Keratinocyte (primary cell): ENCODE measurements around the gene ANKRD23. TPM values are rescaled to one million over a fixed set of nuclear protein-coding genes. Genes with fewer than 3 reads are reported as not detected.

ENCODE experiments used
- DNase-seq: peaks from one replicate; pipeline ENCODE4 v3.0.0-alpha.2; 2011; ENCODE audit warnings: low read depth, missing footprints, low spot score
- FAIRE-seq: peaks from 2 replicates; lab custom pipeline; 2011; peaks lifted over from hg19 to GRCh38; lab: Jason Lieb, UNC
- H2AFZ ChIP-seq: 2 replicates; pipeline ENCODE4 v1.6.0; 2012; ENCODE audit warnings: low read length, control low read depth, inconsistent platforms; ENCODE audit not compliant: control insufficient read depth
- H3K27ac ChIP-seq: 2 replicates; pipeline ENCODE4 v1.5.1; 2011; ENCODE audit warnings: low read length; ENCODE audit not compliant: control insufficient read depth, insufficient read depth
- H3K27me3 ChIP-seq: 3 replicates; pipeline ENCODE4 v1.6.0; 2011; ENCODE audit warnings: low read length; ENCODE audit not compliant: control insufficient read depth, insufficient read depth; ENCODE audit errors: extremely low read depth
- H3K36me3 ChIP-seq, 2 experiments: 2 replicates in 1 of 2; 3 replicates in 1 of 2; pipeline ENCODE4 v1.5.1; 2011; ENCODE audit warnings: low read length in 2 of 2, mild to moderate bottlenecking in 1 of 2; ENCODE audit not compliant: control insufficient read depth in 2 of 2, insufficient read depth in 2 of 2; ENCODE audit errors: extremely low read depth in 1 of 2
- H3K4me1 ChIP-seq: 3 replicates; pipeline ENCODE4 v1.5.1; 2011; ENCODE audit warnings: low read length; ENCODE audit not compliant: control insufficient read depth, insufficient read depth; ENCODE audit errors: extremely low read depth
- H3K4me2 ChIP-seq: 3 replicates; pipeline ENCODE4 v1.6.0; 2011; ENCODE audit warnings: low read depth, low read length; ENCODE audit not compliant: control insufficient read depth, insufficient read depth; ENCODE audit errors: extremely low read depth
- H3K4me3 ChIP-seq, 3 experiments: fragments of 200-600 bp in 1 of 3; sonication (generic) in 1 of 3; 2 replicates in 2 of 3; 3 replicates in 1 of 3; pipeline ENCODE4 v1.5.1; 2011 to 2016; ENCODE audit warnings: low read length in 3 of 3, mild to moderate bottlenecking in 3 of 3, control low read depth in 2 of 3, inconsistent platforms in 1 of 3, low read depth in 1 of 3, mixed read lengths in 1 of 3, mixed run types in 1 of 3, moderate library complexity in 1 of 3; ENCODE audit not compliant: control insufficient read depth in 2 of 3, insufficient read depth in 2 of 3; ENCODE audit errors: extremely low read depth in 1 of 3
- H3K79me2 ChIP-seq: 2 replicates; pipeline ENCODE4 v1.6.0; 2012; ENCODE audit warnings: low read length; ENCODE audit not compliant: control insufficient read depth, insufficient read depth
- H3K9ac ChIP-seq: 3 replicates; pipeline ENCODE4 v1.6.0; 2011; ENCODE audit warnings: low read length; ENCODE audit not compliant: control insufficient read depth, insufficient read depth; ENCODE audit errors: extremely low read depth
- H3K9me1 ChIP-seq: 3 replicates; pipeline ENCODE4 v1.6.0; 2011; ENCODE audit warnings: low read length; ENCODE audit not compliant: control insufficient read depth, insufficient read depth; ENCODE audit errors: extremely low read depth
- H3K9me3 ChIP-seq: 2 replicates; pipeline ENCODE4 v1.5.1; 2012; ENCODE audit warnings: low read depth, low read length; ENCODE audit not compliant: control insufficient read depth
- H4K20me1 ChIP-seq: 3 replicates; pipeline ENCODE4 v1.6.0; 2011; ENCODE audit warnings: low read length; ENCODE audit not compliant: control insufficient read depth, insufficient read depth; ENCODE audit errors: extremely low read depth
- EZH2 ChIP-seq: IDR thresholded peaks from one replicate; pipeline ENCODE4 v1.6.1; 2012; ENCODE audit warnings: inconsistent platforms, mild to moderate bottlenecking, low read length, moderate library complexity
- dilution Hi-C: fragments of 300-500 bp; cut with MboI; formaldehyde crosslinking; loops from one replicate; pipeline ENCODE4 v1.7.0; 2020; ENCODE audit warnings: low sequenced_read_pairs; ENCODE audit not compliant: extremely low pct_ligation_motif_present
- polyA plus RNA-seq, 5 experiments: library from polyadenylated mRNA; depleted of rRNA in 3 of 5; stranded (reverse) in 3 of 5; stranded (forward) in 1 of 5; unstranded in 1 of 5; fragments of >200 nt; gene quantifications; 1 replicate in 1 of 5; 2 replicates in 3 of 5; 3 replicates in 1 of 5; pipeline versions ENCODE4 v1.2.1 to v1.2.3, GENCODE V29; 2011 to 2012; ENCODE audit warnings: missing spikeins in 2 of 5, low read depth in 1 of 5, low replicate concordance in 1 of 5
- TF ChIP-seq, protein P1 (sequence below), 3 experiments: IDR thresholded peaks in 1 of 3; conservative IDR thresholded peaks in 1 of 3; optimal IDR thresholded peaks in 1 of 3; 2 replicates in 2 of 3; 3 replicates in 1 of 3; pipeline versions ENCODE3 to v1.5.1; 2011; ENCODE audit warnings: low read length in 3 of 3, mild to moderate bottlenecking in 3 of 3, moderate library complexity in 2 of 3, control low read depth in 1 of 3, inconsistent platforms in 1 of 3; ENCODE audit not compliant: insufficient read depth in 2 of 3; ENCODE audit errors: extremely low read depth in 1 of 3

ANKRD23 gene
- polyA plus RNA-seq, 1 donor (not counting 4 experiments of a cell fraction or from before 2014, with no cell fraction given): 1.4 TPM

DNA sequence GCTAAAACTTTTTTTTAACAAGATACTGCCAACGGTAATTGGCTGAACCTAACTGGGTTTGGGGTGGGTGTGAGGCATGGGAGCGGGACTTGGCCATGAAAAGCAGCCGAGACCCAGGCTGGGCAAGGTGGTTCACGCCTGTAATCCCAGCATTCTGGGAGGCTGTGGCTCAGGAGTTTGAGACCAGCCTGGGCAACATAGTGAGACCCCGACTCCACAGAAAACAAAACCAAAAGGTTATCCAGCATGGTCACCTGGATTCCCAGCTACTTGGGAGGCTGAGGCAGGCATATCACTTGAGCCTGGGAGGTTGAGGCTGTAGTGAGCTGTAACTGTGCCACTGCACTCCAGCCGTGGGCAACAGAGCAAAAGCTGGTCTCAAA is 37.1 kb upstream of the ANKRD23 start:
- peaks cover 3% of the 10 kb centered on the region for H3K27me3 ChIP-seq
- H3K79me2 ChIP-seq: no peaks in the 10 kb centered on the region
- no peaks in the 10 kb centered on the region for H4K20me1 ChIP-seq
- DNase-seq: no peak
- no peak overlapping the region for H3K4me2 ChIP-seq
- H3K36me3 ChIP-seq: no peaks in the 10 kb centered on the region
- H3K27ac ChIP-seq: no peak overlapping the region
- no peak for FAIRE-seq
- TF ChIP-seq, protein P1, sequence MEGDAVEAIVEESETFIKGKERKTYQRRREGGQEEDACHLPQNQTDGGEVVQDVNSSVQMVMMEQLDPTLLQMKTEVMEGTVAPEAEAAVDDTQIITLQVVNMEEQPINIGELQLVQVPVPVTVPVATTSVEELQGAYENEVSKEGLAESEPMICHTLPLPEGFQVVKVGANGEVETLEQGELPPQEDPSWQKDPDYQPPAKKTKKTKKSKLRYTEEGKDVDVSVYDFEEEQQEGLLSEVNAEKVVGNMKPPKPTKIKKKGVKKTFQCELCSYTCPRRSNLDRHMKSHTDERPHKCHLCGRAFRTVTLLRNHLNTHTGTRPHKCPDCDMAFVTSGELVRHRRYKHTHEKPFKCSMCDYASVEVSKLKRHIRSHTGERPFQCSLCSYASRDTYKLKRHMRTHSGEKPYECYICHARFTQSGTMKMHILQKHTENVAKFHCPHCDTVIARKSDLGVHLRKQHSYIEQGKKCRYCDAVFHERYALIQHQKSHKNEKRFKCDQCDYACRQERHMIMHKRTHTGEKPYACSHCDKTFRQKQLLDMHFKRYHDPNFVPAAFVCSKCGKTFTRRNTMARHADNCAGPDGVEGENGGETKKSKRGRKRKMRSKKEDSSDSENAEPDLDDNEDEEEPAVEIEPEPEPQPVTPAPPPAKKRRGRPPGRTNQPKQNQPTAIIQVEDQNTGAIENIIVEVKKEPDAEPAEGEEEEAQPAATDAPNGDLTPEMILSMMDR (optimal IDR thresholded peaks at IDR 0.05 in 1 of 3, IDR thresholded peaks at IDR 0.05 in 1 of 3, conservative IDR thresholded peaks at IDR 0.05 in 1 of 3; ENCODE audit: extremely low read depth in 1 of 3, insufficient read depth in 2 of 3, low read length in 3 of 3): no peak
- no peak for TF ChIP-seq EZH2
- no peak overlapping the region for H3K9ac ChIP-seq
- peaks cover 35% of the 10 kb centered on the region for H3K4me1 ChIP-seq
- dilution Hi-C loops: no loop called here
- H3K9me3 ChIP-seq: no peaks in the 10 kb centered on the region
- H2AFZ ChIP-seq: no peak overlapping the region
- no peak overlapping the region for H3K4me3 ChIP-seq
- no peaks in the 10 kb centered on the region for H3K9me1 ChIP-seq

GRCh38 chr2:96879545-96880040 is 35.8 kb upstream of the ANKRD23 start:
- Histone ChIP-seq H3K79me2 (no peaks in the 10 kb centered on the region), H2AFZ (no peak overlapping the region), H3K27me3 (peaks cover 3% of the 10 kb centered on the region), H3K9me1 (no peaks in the 10 kb centered on the region), H3K4me1 (peaks cover 36% of the 10 kb centered on the region), H3K9me3 (no peaks in the 10 kb centered on the region), H3K27ac (no peak overlapping the region), H3K9ac (no peak overlapping the region), H3K36me3 (no peaks in the 10 kb centered on the region), H3K4me2 (no peak overlapping the region), H3K4me3 (no peak overlapping the region), H4K20me1 (no peaks in the 10 kb centered on the region)
- DNase-seq (no peak), FAIRE-seq (no peak)
- TF ChIP-seq, protein P1 (optimal IDR thresholded peaks at IDR 0.05 in 1 of 3, IDR thresholded peaks at IDR 0.05 in 1 of 3, conservative IDR thresholded peaks at IDR 0.05 in 1 of 3; ENCODE audit: extremely low read depth in 1 of 3, insufficient read depth in 2 of 3, low read length in 3 of 3): no peak
- no peak for TF ChIP-seq EZH2
- dilution Hi-C loops: no loop called here
